Tibial nerve (tissue), 4 donors: ENCODE results near the gene PEX14. TPM values are rescaled to one million over a fixed set of nuclear protein-coding genes. Genes with fewer than 3 reads are reported as not detected.
A peak's percentile ranks its signal among the peaks of the same experiment; 100 is the strongest.

Experiments used
- DNase-seq, 2 donors: peaks; one replicate each; pipeline ENCODE4 v3.0.0-alpha.2; 2019; ENCODE audit warnings: low spot score in 2 of 2
- H3K27ac ChIP-seq, 4 donors: fragments of 200-600 bp; sonication (generic) in 3 of 4; one replicate each; pipeline ENCODE4 v1.5.1; 2017 to 2019; ENCODE audit warnings: mild to moderate bottlenecking in 1 of 4
- H3K27me3 ChIP-seq, 2 donors: fragments of 200-600 bp; sonication (generic) in 1 of 2; one replicate each; pipeline versions ENCODE4 v1.5.1 to v1.6.0; 2017 to 2019
- H3K36me3 ChIP-seq, 3 donors: fragments of 200-600 bp; sonication (generic); one replicate each; pipeline ENCODE4 v1.5.1; 2018 to 2019
- H3K4me1 ChIP-seq, 4 donors: fragments of 200-600 bp; sonication (generic) in 3 of 4; one replicate each; pipeline ENCODE4 v1.5.1; 2017 to 2019
- H3K4me3 ChIP-seq, 4 donors: fragments of 200-600 bp; sonication (generic) in 3 of 4; one replicate each; pipeline ENCODE4 v1.5.1; 2017 to 2019; ENCODE audit warnings: mild to moderate bottlenecking in 1 of 4, moderate library complexity in 1 of 4
- H3K9me3 ChIP-seq, 4 donors: fragments of 200-600 bp; sonication (generic) in 3 of 4; one replicate each; pipeline ENCODE4 v1.5.1; 2017 to 2019
- CTCF ChIP-seq, 5 experiments: fragments of 200-600 bp in 3 of 5; fragments of 450-650 bp in 2 of 5; sonication (generic) in 3 of 5; IDR thresholded peaks; one replicate each; pipeline ENCODE4 v1.5.1; 2016 to 2019; ENCODE audit warnings: antibody characterized with exemption in 5 of 5, mild to moderate bottlenecking in 3 of 5, moderate library complexity in 2 of 5
- EP300 ChIP-seq, 2 donors: sonication (generic); formaldehyde crosslinking; IDR thresholded peaks; one replicate each; pipeline ENCODE4 v1.6.1; 2017; ENCODE audit warnings: antibody characterized with exemption in 2 of 2, mild to moderate bottlenecking in 1 of 2
- POLR2A ChIP-seq, 2 donors: fragments of 450-650 bp; IDR thresholded peaks; one replicate each; pipeline ENCODE4 v1.6.1; 2017; ENCODE audit warnings: antibody characterized with exemption in 2 of 2, mild to moderate bottlenecking in 2 of 2, moderate library complexity in 2 of 2
- WGBS, 2 donors: methylation state at CpG; one replicate each; pipeline ENCODE4 v1.1.5; 2018; 5-methylcytosine and 5-hydroxymethylcytosine counted together
- total RNA-seq, 4 donors: library from RNA; depleted of rRNA; stranded (reverse); fragments of >200 nt; gene quantifications; one replicate each; pipeline ENCODE4 v1.1.0, GENCODE V29; 2016

The PEX14 gene
- total RNA-seq, 4 donors from 2014 or later, result 14.4 to 21.8 (median 18.2) TPM

DNA sequence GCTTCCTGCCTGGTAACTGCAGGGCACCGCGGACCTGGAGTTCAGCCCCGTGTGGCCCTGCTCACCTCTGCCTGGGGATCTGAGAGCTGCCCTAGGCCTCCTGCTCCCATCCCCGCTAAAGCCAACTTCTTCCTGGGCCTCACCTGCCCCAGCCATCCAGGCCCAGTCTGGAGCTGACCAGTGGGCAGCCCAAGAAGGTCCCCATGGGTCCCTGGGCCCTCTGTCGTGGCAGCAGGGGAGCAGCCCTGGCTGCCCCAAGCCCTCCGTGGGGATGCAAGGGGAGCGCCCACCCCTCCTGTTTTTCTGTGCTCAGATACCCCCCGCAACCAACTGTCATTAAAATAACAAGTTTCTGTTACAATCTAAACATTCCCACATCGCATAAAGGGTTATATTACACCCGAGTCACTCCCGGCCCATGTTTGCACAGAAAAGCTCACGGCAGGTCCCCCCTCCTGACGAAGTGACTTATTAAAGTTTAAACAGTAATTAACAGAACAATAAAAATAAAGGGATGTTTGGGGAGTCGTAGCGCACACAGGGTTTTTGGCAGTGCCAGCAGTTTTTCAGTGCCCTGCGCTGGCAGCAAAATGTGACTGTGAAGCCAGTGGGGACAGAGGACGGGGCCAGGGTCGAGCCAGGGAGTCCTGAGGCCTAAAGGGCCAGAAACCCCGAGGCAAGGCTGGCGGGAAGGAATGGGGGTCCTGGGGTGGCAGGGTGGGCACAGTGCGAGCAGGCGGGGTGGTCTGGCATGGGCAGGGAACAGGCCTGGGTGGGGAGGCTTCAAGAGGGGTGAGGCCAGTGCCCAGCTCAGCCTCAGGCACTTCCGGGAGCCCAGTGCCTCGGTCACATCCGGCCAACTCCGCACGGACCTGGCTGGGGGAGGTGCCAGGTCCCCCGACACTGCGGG, 200.2 kb downstream of the PEX14 start:
- 80 to 84% methylated on average over 25 of the region's 29 CpGs for WGBS, 2 donors
- Histone ChIP-seq H3K27me3 (peaks cover 0 to 38% of the 10 kb centered on the region in 2 donors), H3K4me1 (peaks cover 0 to 6% (median 0%) of the 10 kb centered on the region in 4 donors), H3K9me3 (no peaks in the 10 kb centered on the region), H3K27ac (no peak overlapping the region), H3K36me3 (no peaks in the 10 kb centered on the region), H3K4me3 (no peak overlapping the region)
- DNase-seq, result no peak
- TF ChIP-seq CTCF (IDR thresholded peaks at IDR 0.05) (no peak), EP300 (IDR thresholded peaks at IDR 0.05) (no peak), POLR2A (IDR thresholded peaks at IDR 0.05) (no peak)

DNA sequence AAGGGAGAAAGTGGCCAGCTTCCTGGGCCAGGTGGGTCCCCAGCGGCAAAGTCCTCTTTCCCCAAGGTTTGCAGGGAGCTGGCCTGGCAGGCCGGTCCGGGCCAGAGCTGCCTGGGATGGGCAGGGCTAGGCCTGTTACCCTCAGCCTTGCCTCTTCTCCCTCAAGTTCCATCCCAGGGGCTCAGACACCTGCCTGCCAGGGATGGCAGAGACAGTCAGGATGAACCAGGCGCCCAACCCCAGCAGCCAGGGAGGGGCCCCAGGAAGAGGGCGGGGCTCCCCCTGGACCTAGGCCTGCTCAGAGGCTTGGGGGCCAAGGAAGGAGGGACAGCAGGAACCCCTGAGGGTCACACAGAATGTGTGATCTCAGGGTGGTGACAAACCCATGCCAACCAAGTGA, 201.1 kb downstream of the PEX14 start:
- Histone ChIP-seq H3K27me3 (peaks cover 0 to 30% of the 10 kb centered on the region in 2 donors), H3K9me3 (no peaks in the 10 kb centered on the region), H3K27ac (no peak overlapping the region), H3K4me3 (no peak overlapping the region), H3K4me1 (peaks cover 0 to 7% (median 0%) of the 10 kb centered on the region in 4 donors), H3K36me3 (no peaks in the 10 kb centered on the region)
- whole genome bisulfite sequencing, 2 donors, result 80 to 100% methylated on average over 1 to 2 of the region's 5 CpGs
- TF ChIP-seq EP300 (IDR thresholded peaks at IDR 0.05) (no peak), CTCF (IDR thresholded peaks at IDR 0.05) (no peak), POLR2A (IDR thresholded peaks at IDR 0.05) (no peak)
- DNase-seq, result no peak

- peaks cover 0 to 19% of the 10 kb centered on the region in 2 donors for H3K27me3 ChIP-seq
- H3K4me3 ChIP-seq, result no peak overlapping the region
- H3K9me3 ChIP-seq, result no peaks in the 10 kb centered on the region
- no peak for DNase-seq
- H3K4me1 ChIP-seq, result peaks cover 0 to 12% (median 0%) of the 10 kb centered on the region in 4 donors
- 79 to 85% methylated on average over 13 of the region's 13 CpGs for WGBS, 2 donors
- peak overlapping the region in 1 of 4 donors; percentile 40 for H3K27ac ChIP-seq
- H3K36me3 ChIP-seq, result no peaks in the 10 kb centered on the region
- TF ChIP-seq CTCF (IDR thresholded peaks at IDR 0.05) (no peak), EP300 (IDR thresholded peaks at IDR 0.05) (no peak), POLR2A (IDR thresholded peaks at IDR 0.05) (no peak)
These were observed 202.2 kb downstream of the PEX14 start for GRCh38 chr1:10676963-10677362.

GRCh38 chr1:10677491-10678391, 203.0 kb downstream of the PEX14 start:
- 68 to 78% methylated on average over 24 to 27 of the region's 27 CpGs for WGBS, 2 donors
- no peaks in the 10 kb centered on the region for H3K9me3 ChIP-seq
- DNase-seq, result no peak
- H3K4me3 ChIP-seq, result no peak overlapping the region
- H3K4me1 ChIP-seq, result peaks cover 0 to 14% (median 0%) of the 10 kb centered on the region in 4 donors
- H3K36me3 ChIP-seq, result no peaks in the 10 kb centered on the region
- TF ChIP-seq POLR2A (IDR thresholded peaks at IDR 0.05) (no peak), CTCF (IDR thresholded peaks at IDR 0.05) (no peak), EP300 (IDR thresholded peaks at IDR 0.05) (no peak)
- no peak overlapping the region for H3K27ac ChIP-seq
- peaks cover 0 to 14% of the 10 kb centered on the region in 2 donors for H3K27me3 ChIP-seq
